Spleen (tissue), 11 donors: ENCODE measurements around the gene OTUD3. TPM values are rescaled to one million over a fixed set of nuclear protein-coding genes. Genes with fewer than 3 reads are reported as not detected.

Experiments used
- DNase-seq: peaks from one replicate; pipeline ENCODE4 v3.0.0-alpha.2; 2020
- H3K27ac ChIP-seq, 8 donors: fragments of 200-600 bp; sonication (generic) in 7 of 8; 1 replicate in 4 of 8; 2 replicates in 4 of 8; pipeline versions ENCODE4 v1.5.0 to v1.8.0; 2016 to 2021; ENCODE audit warnings: inconsistent platforms in 4 of 8, mild to moderate bottlenecking in 4 of 8, moderate library complexity in 1 of 8
- H3K27me3 ChIP-seq, 7 donors: fragments of 200-600 bp; sonication (generic) in 6 of 7; replicated peaks in 1 of 7; 1 replicate in 4 of 7; 2 replicates in 3 of 7; pipeline versions ENCODE4 v1.5.0 to v1.8.0; 2016 to 2021; ENCODE audit warnings: inconsistent platforms in 3 of 7, mild to moderate bottlenecking in 1 of 7
- H3K36me3 ChIP-seq, 6 donors: fragments of 200-600 bp; sonication (generic) in 5 of 6; 1 replicate in 4 of 6; 2 replicates in 2 of 6; pipeline versions ENCODE4 v1.5.0 to v1.8.0; 2016 to 2021; ENCODE audit warnings: inconsistent platforms in 2 of 6
- H3K4me1 ChIP-seq, 6 donors: fragments of 200-600 bp; sonication (generic) in 5 of 6; 1 replicate in 3 of 6; 2 replicates in 3 of 6; pipeline versions ENCODE4 v1.5.0 to v1.8.0; 2016 to 2021; ENCODE audit warnings: inconsistent platforms in 3 of 6
- H3K4me3 ChIP-seq, 8 donors: fragments of 200-600 bp; sonication (generic) in 7 of 8; 1 replicate in 4 of 8; 2 replicates in 4 of 8; pipeline versions ENCODE4 v1.5.0 to v1.8.0; 2016 to 2021; ENCODE audit warnings: inconsistent platforms in 4 of 8, mild to moderate bottlenecking in 4 of 8, moderate library complexity in 2 of 8
- H3K9me3 ChIP-seq, 8 donors: fragments of 200-600 bp; sonication (generic) in 7 of 8; 1 replicate in 4 of 8; 2 replicates in 4 of 8; pipeline versions ENCODE4 v1.5.0 to v1.8.0; 2016 to 2021; ENCODE audit warnings: inconsistent platforms in 4 of 8
- CTCF ChIP-seq, 11 experiments: fragments of 200-600 bp in 7 of 11; fragments of 450-650 bp in 4 of 11; sonication (generic) in 4 of 11; IDR thresholded peaks in 8 of 11; conservative IDR thresholded peaks in 3 of 11; 1 replicate in 7 of 11; 2 replicates in 4 of 11; pipeline versions ENCODE4 v1.4.0 to v1.8.0; 2016 to 2021; ENCODE audit warnings: antibody characterized with exemption in 11 of 11, inconsistent platforms in 4 of 11, mild to moderate bottlenecking in 1 of 11
- POLR2A ChIP-seq, 3 donors: fragments of 450-650 bp; IDR thresholded peaks; one replicate each; pipeline ENCODE4 v1.5.1; 2017; ENCODE audit warnings: antibody characterized with exemption in 3 of 3, mild to moderate bottlenecking in 1 of 3
- POLR2AphosphoS5 ChIP-seq, 3 donors: sonication (generic); formaldehyde crosslinking; IDR thresholded peaks; one replicate each; pipeline ENCODE4 v1.5.1; 2017; ENCODE audit warnings: antibody characterized with exemption in 3 of 3
- WGBS, 5 donors: extraction: QIAGEN DNeasy Blood & Tissue Kit in 3 of 5; methylation state at CpG; one replicate each; pipeline versions ENCODE4 v1.1.5 to v1.1.7; 2013 to 2018; 5-methylcytosine and 5-hydroxymethylcytosine counted together
- intact Hi-C: fragments of 100-400 bp; cut with DNase I; formaldehyde crosslinking; loops from one replicate; pipeline ENCODE4 v1.15.0; 2023; ENCODE audit warnings: low total_unique reads
- polyA plus RNA-seq, 3 donors: library from polyadenylated mRNA; stranded (reverse); fragments of 200-250 nt; gene quantifications; one replicate each; pipeline ENCODE4 v1.2.1, GENCODE V29; 2013
- total RNA-seq, 7 donors: library from RNA; depleted of rRNA in 3 of 7; stranded (reverse); fragments of >200 nt in 3 of 7; fragmentation: NEBNext Ultra II Directional in 4 of 7; extraction: Animal tissue kit (Norgen Biotek cat#: 25700) in 4 of 7; gene quantifications; one replicate each; pipeline versions ENCODE4 v1.1.0 to v1.2.1, GENCODE V29; 2016 to 2021
- donor health status: healthy with polysubstance abuse.
- donor health status: DM: no; HTN: no; CAD: no; lungs with moderate emphysema.
- donor health status: DM: no; HTN: no; CAD: no.
- donor health status: Bipolar disorder and iron deficiency.
- donor health status: healthy.
- donor health status: DM: no; HTN: no; CAD: no.
- donor health status: DM: yes; HTN: yes; CAD: no.

The OTUD3 gene
- total and polyA plus RNA-seq, 10 donors: 1.5 to 14.0 (median 6.7) TPM

- Histone ChIP-seq H3K27ac (no peak overlapping the region), H3K4me3 (no peak overlapping the region), H3K36me3 (no peaks in the 10 kb centered on the region), H3K27me3 (no peaks in the 10 kb centered on the region), H3K4me1 (peaks cover 0 to 5% (median 0%) of the 10 kb centered on the region in 6 donors), H3K9me3 (peaks cover 0 to 47% (median 31%) of the 10 kb centered on the region in 8 donors)
- 0 to 98% (median 0%) methylated on average over 1 of the region's 1 CpG for WGBS, 5 donors
- intact Hi-C loops: no loop called here
- no peak for DNase-seq
- no peak for TF ChIP-seq POLR2AphosphoS5 (IDR thresholded peaks at IDR 0.05)
- TF ChIP-seq POLR2A (IDR thresholded peaks at IDR 0.05): no peak
- no peak for TF ChIP-seq CTCF (IDR thresholded peaks at IDR 0.05 in 8 of 11, conservative IDR thresholded peaks at IDR 0.05 in 3 of 11)
Observed at GRCh38 chr1:19932866-19933265, 50.7 kb downstream of the OTUD3 start.

GRCh38 chr1:19934336-19934735 lies 52.1 kb downstream of the OTUD3 start:
- WGBS, 5 donors: 80 to 94% (median 87%) methylated on average over 7 of the region's 7 CpGs
- no peak overlapping the region for H3K4me3 ChIP-seq
- peaks cover 0 to 47% (median 31%) of the 10 kb centered on the region in 8 donors for H3K9me3 ChIP-seq
- intact Hi-C loops: no loop called here
- no peak for DNase-seq
- no peak for TF ChIP-seq POLR2A (IDR thresholded peaks at IDR 0.05)
- no peak for TF ChIP-seq POLR2AphosphoS5 (IDR thresholded peaks at IDR 0.05)
- no peak for TF ChIP-seq CTCF (IDR thresholded peaks at IDR 0.05 in 8 of 11, conservative IDR thresholded peaks at IDR 0.05 in 3 of 11)
- no peak overlapping the region for H3K27ac ChIP-seq
- no peaks in the 10 kb centered on the region for H3K27me3 ChIP-seq
- no peaks in the 10 kb centered on the region for H3K36me3 ChIP-seq
- H3K4me1 ChIP-seq: peaks cover 0 to 5% (median 0%) of the 10 kb centered on the region in 6 donors

DNA sequence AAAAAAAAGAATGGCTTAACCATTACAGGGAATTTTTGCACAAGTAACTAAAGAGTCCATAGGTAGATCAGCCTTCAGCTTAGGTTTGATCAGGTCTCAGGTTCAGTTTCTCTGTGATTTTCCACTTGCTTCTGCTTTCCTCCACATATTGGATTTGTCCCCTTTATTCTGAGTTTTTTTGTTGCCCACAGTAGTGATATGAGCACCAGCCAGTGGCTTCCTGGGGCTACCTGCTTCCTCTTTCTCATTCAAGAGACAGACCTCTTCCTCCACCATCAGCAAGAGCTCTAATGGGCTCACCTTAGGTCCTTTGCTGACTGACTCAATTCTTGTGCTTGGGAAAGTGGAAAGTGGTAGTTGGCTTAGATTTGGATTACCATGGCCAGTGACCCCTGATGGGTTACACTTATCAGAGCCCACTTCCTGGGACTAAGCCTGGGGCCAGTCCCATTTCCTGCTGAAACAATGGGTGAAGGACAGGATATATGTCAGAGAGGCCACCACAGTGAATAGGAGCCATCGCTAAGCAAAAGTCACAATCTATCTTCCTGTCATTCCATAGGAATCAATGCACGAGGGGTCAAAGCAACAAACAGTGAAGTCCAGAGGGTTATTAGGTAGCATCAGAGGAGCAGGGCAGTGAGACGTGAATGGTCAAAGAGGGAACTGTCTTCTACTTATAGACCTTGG lies 54.0 kb downstream of the OTUD3 start:
- WGBS, 5 donors: 44 to 67% (median 52%) methylated on average over 3 of the region's 3 CpGs
- H3K27me3 ChIP-seq: no peaks in the 10 kb centered on the region
- no peak overlapping the region for H3K4me3 ChIP-seq
- peaks cover 0 to 5% (median 0%) of the 10 kb centered on the region in 6 donors for H3K4me1 ChIP-seq
- TF ChIP-seq POLR2AphosphoS5 (IDR thresholded peaks at IDR 0.05): no peak
- TF ChIP-seq CTCF (IDR thresholded peaks at IDR 0.05 in 8 of 11, conservative IDR thresholded peaks at IDR 0.05 in 3 of 11): no peak
- TF ChIP-seq POLR2A (IDR thresholded peaks at IDR 0.05): no peak
- no peak for DNase-seq
- H3K36me3 ChIP-seq: no peaks in the 10 kb centered on the region
- H3K27ac ChIP-seq: no peak overlapping the region
- intact Hi-C loops: no loop called here
- H3K9me3 ChIP-seq: peaks cover 0 to 29% (median 21%) of the 10 kb centered on the region in 8 donors

GRCh38 chr1:19938472-19938871 lies 56.3 kb downstream of the OTUD3 start:
- no peaks in the 10 kb centered on the region for H3K27me3 ChIP-seq
- WGBS, 5 donors: 77 to 98% (median 84%) methylated on average over 1 of the region's 1 CpG
- DNase-seq: no peak
- H3K36me3 ChIP-seq: no peaks in the 10 kb centered on the region
- intact Hi-C loops: no loop called here
- TF ChIP-seq CTCF (IDR thresholded peaks at IDR 0.05 in 8 of 11, conservative IDR thresholded peaks at IDR 0.05 in 3 of 11): no peak
- no peak for TF ChIP-seq POLR2AphosphoS5 (IDR thresholded peaks at IDR 0.05)
- TF ChIP-seq POLR2A (IDR thresholded peaks at IDR 0.05): no peak
- H3K4me3 ChIP-seq: no peak overlapping the region
- peaks cover 0 to 6% (median 2%) of the 10 kb centered on the region in 8 donors for H3K9me3 ChIP-seq
- peaks cover 0 to 5% (median 0%) of the 10 kb centered on the region in 6 donors for H3K4me1 ChIP-seq
- no peak overlapping the region for H3K27ac ChIP-seq
